ENCODE measurements around the gene CD72. TPM values are rescaled to one million over a fixed set of nuclear protein-coding genes. Genes with fewer than 3 reads are reported as not detected.
"Not testable (repeated sequence)": the region's sequence is repeated elsewhere in the genome, so short reads cannot be mapped to it uniquely, and the experiment has no call there.

Gene CD72
- polyA plus RNA-seq, 1 experiment: 1.7 TPM

GRCh38 chr9:35598866-35599590 is 19.2 kb downstream of the CD72 start:
- H3K4me3 ChIP-seq (ENCODE audit: low read depth, low read length): no peak overlapping the region
- TF ChIP-seq, protein P1, sequence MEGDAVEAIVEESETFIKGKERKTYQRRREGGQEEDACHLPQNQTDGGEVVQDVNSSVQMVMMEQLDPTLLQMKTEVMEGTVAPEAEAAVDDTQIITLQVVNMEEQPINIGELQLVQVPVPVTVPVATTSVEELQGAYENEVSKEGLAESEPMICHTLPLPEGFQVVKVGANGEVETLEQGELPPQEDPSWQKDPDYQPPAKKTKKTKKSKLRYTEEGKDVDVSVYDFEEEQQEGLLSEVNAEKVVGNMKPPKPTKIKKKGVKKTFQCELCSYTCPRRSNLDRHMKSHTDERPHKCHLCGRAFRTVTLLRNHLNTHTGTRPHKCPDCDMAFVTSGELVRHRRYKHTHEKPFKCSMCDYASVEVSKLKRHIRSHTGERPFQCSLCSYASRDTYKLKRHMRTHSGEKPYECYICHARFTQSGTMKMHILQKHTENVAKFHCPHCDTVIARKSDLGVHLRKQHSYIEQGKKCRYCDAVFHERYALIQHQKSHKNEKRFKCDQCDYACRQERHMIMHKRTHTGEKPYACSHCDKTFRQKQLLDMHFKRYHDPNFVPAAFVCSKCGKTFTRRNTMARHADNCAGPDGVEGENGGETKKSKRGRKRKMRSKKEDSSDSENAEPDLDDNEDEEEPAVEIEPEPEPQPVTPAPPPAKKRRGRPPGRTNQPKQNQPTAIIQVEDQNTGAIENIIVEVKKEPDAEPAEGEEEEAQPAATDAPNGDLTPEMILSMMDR (IDR thresholded peaks at IDR 0.05; ENCODE audit: insufficient read depth, low read depth, low read length): no peak
- ChIA-PET POLR2A (no interaction called here), CTCF (interaction anchor here (0.6 to 1.7 kb wide), 7 partner anchors 11 to 130 kb away, joined by 3 to 5 read pairs (median 3); no protein-coding TSS in a partner anchor)
- H3K27me3 ChIP-seq (ENCODE audit: control insufficient read depth, insufficient read depth, low read length): no peaks in the 10 kb centered on the region
- DNase-seq (ENCODE audit: low read depth): no peak
- H3K36me3 ChIP-seq (ENCODE audit: control insufficient read depth, insufficient read depth, low read length): no peaks in the 10 kb centered on the region

GRCh38 chr9:35596907-35597306 is 21.3 kb downstream of the CD72 start:
- POLR2A ChIA-PET; CTCF ChIA-PET; H3K4me3 ChIP-seq (ENCODE audit: low read depth, low read length): not testable (repeated sequence)

GRCh38 chr9:35594471-35594870 is 23.7 kb downstream of the CD72 start:
- TF ChIP-seq, protein P1 (IDR thresholded peaks at IDR 0.05; ENCODE audit: insufficient read depth, low read depth, low read length): no peak
- Histone ChIP-seq H3K36me3 (ENCODE audit: control insufficient read depth, insufficient read depth, low read length) (no peaks in the 10 kb centered on the region), H3K27me3 (ENCODE audit: control insufficient read depth, insufficient read depth, low read length) (no peaks in the 10 kb centered on the region), H3K4me3 (ENCODE audit: low read depth, low read length) (no peak overlapping the region)
- ChIA-PET CTCF (no interaction called here), POLR2A (no interaction called here)
- DNase-seq (ENCODE audit: low read depth): no peak

More at GRCh38 chr9:35596907-35597306, 21.3 kb downstream of the CD72 start:
- DNase-seq (ENCODE audit: low read depth); H3K36me3 ChIP-seq (ENCODE audit: control insufficient read depth, insufficient read depth, low read length); H3K27me3 ChIP-seq (ENCODE audit: control insufficient read depth, insufficient read depth, low read length): not testable (repeated sequence)

GRCh38 chr9:35593581-35593980 is 24.6 kb downstream of the CD72 start:
- no peak overlapping the region for H3K4me3 ChIP-seq (ENCODE audit: low read depth, low read length)
- no peaks in the 10 kb centered on the region for H3K36me3 ChIP-seq (ENCODE audit: control insufficient read depth, insufficient read depth, low read length)
- H3K27me3 ChIP-seq (ENCODE audit: control insufficient read depth, insufficient read depth, low read length): no peaks in the 10 kb centered on the region
- TF ChIP-seq, protein P1 (IDR thresholded peaks at IDR 0.05; ENCODE audit: insufficient read depth, low read depth, low read length): no peak
- POLR2A ChIA-PET: no interaction called here
- DNase-seq (ENCODE audit: low read depth): no peak
- CTCF ChIA-PET: interaction anchor here (0.6 to 0.9 kb wide), 3 partner anchors 77 to 548 kb away, joined by 4 read pairs; no protein-coding TSS in a partner anchor

- DNase-seq (ENCODE audit: low read depth); H3K36me3 ChIP-seq (ENCODE audit: control insufficient read depth, insufficient read depth, low read length); H3K4me3 ChIP-seq (ENCODE audit: low read depth, low read length); H3K27me3 ChIP-seq (ENCODE audit: control insufficient read depth, insufficient read depth, low read length); POLR2A ChIA-PET: not testable (repeated sequence)
- CTCF ChIA-PET: interaction anchor here (1.0 to 1.2 kb wide), 2 partner anchors 11 to 35 kb away, joined by 3 to 4 read pairs; no protein-coding TSS in a partner anchor
Measured at GRCh38 chr9:35588506-35588905, 29.7 kb downstream of the CD72 start.

DNA sequence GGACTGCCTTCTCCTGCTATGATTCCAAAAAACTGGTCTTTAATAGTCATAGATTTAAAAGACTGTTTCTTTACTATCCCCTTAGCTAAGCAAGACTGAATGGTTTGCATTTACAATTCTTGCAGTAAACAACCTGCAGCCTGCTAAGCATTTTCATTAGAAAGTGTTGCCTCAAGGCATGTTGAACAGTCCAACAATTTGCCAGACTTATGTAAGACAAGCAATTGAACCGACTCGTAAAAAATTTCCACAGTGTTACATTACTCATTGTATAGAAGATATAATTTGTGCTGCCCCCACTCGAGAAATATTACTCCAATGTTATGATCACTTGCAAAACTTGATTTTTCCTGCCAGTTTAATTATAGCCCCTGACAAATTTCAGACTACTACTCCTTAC is 33.5 kb downstream of the CD72 start:
- H3K36me3 ChIP-seq (ENCODE audit: control insufficient read depth, insufficient read depth, low read length); POLR2A ChIA-PET; H3K27me3 ChIP-seq (ENCODE audit: control insufficient read depth, insufficient read depth, low read length); H3K4me3 ChIP-seq (ENCODE audit: low read depth, low read length); DNase-seq (ENCODE audit: low read depth); CTCF ChIA-PET: not testable (repeated sequence)

- H3K27me3 ChIP-seq (ENCODE audit: control insufficient read depth, insufficient read depth, low read length); POLR2A ChIA-PET; H3K4me3 ChIP-seq (ENCODE audit: low read depth, low read length); DNase-seq (ENCODE audit: low read depth); H3K36me3 ChIP-seq (ENCODE audit: control insufficient read depth, insufficient read depth, low read length): not testable (repeated sequence)
- CTCF ChIA-PET: interaction anchor here (0.6 kb wide), 1 partner anchor 69 kb away, joined by 3 read pairs; no protein-coding TSS in a partner anchor
Measured at GRCh38 chr9:35583521-35583920, 34.7 kb downstream of the CD72 start.

DNA sequence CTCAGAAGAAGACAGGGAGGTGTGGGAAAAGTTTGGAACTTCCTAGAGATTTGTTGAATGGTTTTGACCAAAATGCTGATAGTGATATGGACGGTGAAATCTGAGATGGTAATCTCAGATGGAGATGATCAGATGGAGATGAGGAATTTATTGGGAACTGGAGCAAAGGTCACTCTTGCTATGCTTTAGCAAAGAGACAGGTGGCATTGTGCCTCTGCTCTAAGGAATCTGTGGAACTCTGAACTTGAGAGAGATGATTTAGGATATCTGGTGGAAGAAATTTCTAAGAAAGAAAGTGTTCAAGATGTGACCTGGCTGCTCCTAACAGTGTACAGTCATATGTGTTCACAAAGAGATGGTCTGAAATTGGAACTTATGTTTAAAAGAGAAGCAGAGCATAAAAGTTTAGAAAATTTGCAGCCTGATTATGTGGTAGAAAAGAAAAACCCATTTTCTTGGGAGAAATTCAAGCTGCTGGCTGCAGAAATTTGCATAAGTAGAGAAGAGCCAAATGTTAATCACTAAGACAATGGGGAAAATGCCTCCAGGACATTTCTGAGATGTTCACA is 38.5 kb downstream of the CD72 start:
- CTCF ChIA-PET; DNase-seq (ENCODE audit: low read depth); H3K36me3 ChIP-seq (ENCODE audit: control insufficient read depth, insufficient read depth, low read length); H3K27me3 ChIP-seq (ENCODE audit: control insufficient read depth, insufficient read depth, low read length); POLR2A ChIA-PET; H3K4me3 ChIP-seq (ENCODE audit: low read depth, low read length): not testable (repeated sequence)

Data from BJ (cell line).